Measurements from ENCODE around the gene ABCA12. TPM values are rescaled to one million over a fixed set of nuclear protein-coding genes. Genes with fewer than 3 reads are reported as not detected.

ABCA12 gene
- total and polyA plus RNA-seq, 2 of the 8 experiments (the other 6 are each of a cell fraction or from before 2014, with no cell fraction given) = not detected

DNA sequence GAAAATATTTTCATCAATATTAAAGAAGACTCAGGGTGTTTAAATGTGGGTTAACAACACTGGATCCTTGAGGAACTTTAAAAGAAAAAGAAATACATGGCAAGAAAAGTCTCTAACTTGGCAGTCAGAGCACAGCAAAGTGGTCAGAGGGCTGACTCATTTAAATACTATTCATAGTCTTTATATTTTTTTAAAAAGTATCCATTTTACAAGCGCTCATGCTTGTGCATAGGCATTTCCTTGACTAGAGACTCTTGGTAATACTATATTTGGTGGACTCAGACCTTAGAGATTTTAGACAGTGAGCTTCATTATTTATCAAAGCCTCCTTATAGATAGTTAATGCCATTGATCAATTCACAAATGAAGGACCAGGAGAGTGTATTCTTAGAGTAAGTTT, 110.2 kb downstream of the ABCA12 start (continued):
- TF ChIP-seq, protein P1, sequence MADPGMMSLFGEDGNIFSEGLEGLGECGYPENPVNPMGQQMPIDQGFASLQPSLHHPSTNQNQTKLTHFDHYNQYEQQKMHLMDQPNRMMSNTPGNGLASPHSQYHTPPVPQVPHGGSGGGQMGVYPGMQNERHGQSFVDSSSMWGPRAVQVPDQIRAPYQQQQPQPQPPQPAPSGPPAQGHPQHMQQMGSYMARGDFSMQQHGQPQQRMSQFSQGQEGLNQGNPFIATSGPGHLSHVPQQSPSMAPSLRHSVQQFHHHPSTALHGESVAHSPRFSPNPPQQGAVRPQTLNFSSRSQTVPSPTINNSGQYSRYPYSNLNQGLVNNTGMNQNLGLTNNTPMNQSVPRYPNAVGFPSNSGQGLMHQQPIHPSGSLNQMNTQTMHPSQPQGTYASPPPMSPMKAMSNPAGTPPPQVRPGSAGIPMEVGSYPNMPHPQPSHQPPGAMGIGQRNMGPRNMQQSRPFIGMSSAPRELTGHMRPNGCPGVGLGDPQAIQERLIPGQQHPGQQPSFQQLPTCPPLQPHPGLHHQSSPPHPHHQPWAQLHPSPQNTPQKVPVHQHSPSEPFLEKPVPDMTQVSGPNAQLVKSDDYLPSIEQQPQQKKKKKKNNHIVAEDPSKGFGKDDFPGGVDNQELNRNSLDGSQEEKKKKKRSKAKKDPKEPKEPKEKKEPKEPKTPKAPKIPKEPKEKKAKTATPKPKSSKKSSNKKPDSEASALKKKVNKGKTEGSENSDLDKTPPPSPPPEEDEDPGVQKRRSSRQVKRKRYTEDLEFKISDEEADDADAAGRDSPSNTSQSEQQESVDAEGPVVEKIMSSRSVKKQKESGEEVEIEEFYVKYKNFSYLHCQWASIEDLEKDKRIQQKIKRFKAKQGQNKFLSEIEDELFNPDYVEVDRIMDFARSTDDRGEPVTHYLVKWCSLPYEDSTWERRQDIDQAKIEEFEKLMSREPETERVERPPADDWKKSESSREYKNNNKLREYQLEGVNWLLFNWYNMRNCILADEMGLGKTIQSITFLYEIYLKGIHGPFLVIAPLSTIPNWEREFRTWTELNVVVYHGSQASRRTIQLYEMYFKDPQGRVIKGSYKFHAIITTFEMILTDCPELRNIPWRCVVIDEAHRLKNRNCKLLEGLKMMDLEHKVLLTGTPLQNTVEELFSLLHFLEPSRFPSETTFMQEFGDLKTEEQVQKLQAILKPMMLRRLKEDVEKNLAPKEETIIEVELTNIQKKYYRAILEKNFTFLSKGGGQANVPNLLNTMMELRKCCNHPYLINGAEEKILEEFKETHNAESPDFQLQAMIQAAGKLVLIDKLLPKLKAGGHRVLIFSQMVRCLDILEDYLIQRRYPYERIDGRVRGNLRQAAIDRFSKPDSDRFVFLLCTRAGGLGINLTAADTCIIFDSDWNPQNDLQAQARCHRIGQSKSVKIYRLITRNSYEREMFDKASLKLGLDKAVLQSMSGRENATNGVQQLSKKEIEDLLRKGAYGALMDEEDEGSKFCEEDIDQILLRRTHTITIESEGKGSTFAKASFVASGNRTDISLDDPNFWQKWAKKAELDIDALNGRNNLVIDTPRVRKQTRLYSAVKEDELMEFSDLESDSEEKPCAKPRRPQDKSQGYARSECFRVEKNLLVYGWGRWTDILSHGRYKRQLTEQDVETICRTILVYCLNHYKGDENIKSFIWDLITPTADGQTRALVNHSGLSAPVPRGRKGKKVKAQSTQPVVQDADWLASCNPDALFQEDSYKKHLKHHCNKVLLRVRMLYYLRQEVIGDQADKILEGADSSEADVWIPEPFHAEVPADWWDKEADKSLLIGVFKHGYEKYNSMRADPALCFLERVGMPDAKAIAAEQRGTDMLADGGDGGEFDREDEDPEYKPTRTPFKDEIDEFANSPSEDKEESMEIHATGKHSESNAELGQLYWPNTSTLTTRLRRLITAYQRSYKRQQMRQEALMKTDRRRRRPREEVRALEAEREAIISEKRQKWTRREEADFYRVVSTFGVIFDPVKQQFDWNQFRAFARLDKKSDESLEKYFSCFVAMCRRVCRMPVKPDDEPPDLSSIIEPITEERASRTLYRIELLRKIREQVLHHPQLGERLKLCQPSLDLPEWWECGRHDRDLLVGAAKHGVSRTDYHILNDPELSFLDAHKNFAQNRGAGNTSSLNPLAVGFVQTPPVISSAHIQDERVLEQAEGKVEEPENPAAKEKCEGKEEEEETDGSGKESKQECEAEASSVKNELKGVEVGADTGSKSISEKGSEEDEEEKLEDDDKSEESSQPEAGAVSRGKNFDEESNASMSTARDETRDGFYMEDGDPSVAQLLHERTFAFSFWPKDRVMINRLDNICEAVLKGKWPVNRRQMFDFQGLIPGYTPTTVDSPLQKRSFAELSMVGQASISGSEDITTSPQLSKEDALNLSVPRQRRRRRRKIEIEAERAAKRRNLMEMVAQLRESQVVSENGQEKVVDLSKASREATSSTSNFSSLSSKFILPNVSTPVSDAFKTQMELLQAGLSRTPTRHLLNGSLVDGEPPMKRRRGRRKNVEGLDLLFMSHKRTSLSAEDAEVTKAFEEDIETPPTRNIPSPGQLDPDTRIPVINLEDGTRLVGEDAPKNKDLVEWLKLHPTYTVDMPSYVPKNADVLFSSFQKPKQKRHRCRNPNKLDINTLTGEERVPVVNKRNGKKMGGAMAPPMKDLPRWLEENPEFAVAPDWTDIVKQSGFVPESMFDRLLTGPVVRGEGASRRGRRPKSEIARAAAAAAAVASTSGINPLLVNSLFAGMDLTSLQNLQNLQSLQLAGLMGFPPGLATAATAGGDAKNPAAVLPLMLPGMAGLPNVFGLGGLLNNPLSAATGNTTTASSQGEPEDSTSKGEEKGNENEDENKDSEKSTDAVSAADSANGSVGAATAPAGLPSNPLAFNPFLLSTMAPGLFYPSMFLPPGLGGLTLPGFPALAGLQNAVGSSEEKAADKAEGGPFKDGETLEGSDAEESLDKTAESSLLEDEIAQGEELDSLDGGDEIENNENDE (IDR thresholded peaks at IDR 0.05; ENCODE audit: insufficient replicate concordance, low read length) = no peak
- TF ChIP-seq EP300 (IDR thresholded peaks at IDR 0.05; ENCODE audit: borderline replicate concordance in 1 of 2, low read depth in 2 of 2, low read length in 2 of 2) (no peak), GABPA (IDR thresholded peaks at IDR 0.05; ENCODE audit: borderline replicate concordance, insufficient read depth, low read length) (no peak), BCL11A (IDR thresholded peaks at IDR 0.05; ENCODE audit: low read depth in 2 of 2, low read length in 2 of 2) (no peak), RBBP5 (IDR thresholded peaks at IDR 0.05; ENCODE audit: borderline replicate concordance, low read depth, low read length) (no peak), CTBP2 (IDR thresholded peaks at IDR 0.05; ENCODE audit: borderline replicate concordance, insufficient read depth, insufficient read length, low read length) (no peak), SP2 (IDR thresholded peaks at IDR 0.05; ENCODE audit: low read length) (no peak), KDM1A (IDR thresholded peaks at IDR 0.05; ENCODE audit: borderline replicate concordance, low read length) (no peak)
